H1 (cell line): ENCODE data around the gene PROCR. TPM values are rescaled to one million over a fixed set of nuclear protein-coding genes. Genes with fewer than 3 reads are reported as not detected.

Experiments used
- CTCF ChIA-PET: fragments of 300-600 bp; sonication (Branson Sonifier 250); formaldehyde crosslinking; loops from one replicate; lab custom pipeline; 2021; ENCODE audit not compliant: partially characterized antibody; lab: Charles Lee
- POLR2A ChIA-PET: fragments of 300-600 bp; sonication (Branson Sonifier 250); formaldehyde crosslinking; loops from one replicate; lab custom pipeline; 2021; ENCODE audit warnings: inconsistent platforms; ENCODE audit not compliant: partially characterized antibody; lab: Charles Lee
- DNase-seq, 2 experiments: peaks; one replicate each; pipeline versions ENCODE4 v3.0.0 to v3.0.0-alpha.2; 2010 to 2022; ENCODE audit warnings: low spot score in 2 of 2, low read depth in 1 of 2, mixed read lengths in 1 of 2
- FAIRE-seq: peaks from 2 replicates; lab custom pipeline; 2011; peaks lifted over from hg19 to GRCh38; lab: Jason Lieb, UNC
- H2AFZ ChIP-seq: 2 replicates; pipeline ENCODE4 v1.8.1; 2012; ENCODE audit warnings: low read length, inconsistent platforms
- H2AK5ac ChIP-seq: 2 replicates; pipeline ENCODE4 v1.6.1; 2013; ENCODE audit warnings: low read depth, low read length
- H2BK120ac ChIP-seq: replicated peaks from 2 replicates; pipeline ENCODE3; 2013; ENCODE audit warnings: low read depth, low read length, inconsistent platforms
- H2BK12ac ChIP-seq: 2 replicates; pipeline ENCODE4 v1.6.1; 2013; ENCODE audit warnings: low read depth, low read length
- H2BK15ac ChIP-seq: 2 replicates; pipeline ENCODE4 v1.6.1; 2013; ENCODE audit warnings: low read length
- H2BK20ac ChIP-seq: 2 replicates; pipeline ENCODE4 v1.6.1; 2013; ENCODE audit warnings: low read length
- H2BK5ac ChIP-seq: 2 replicates; pipeline ENCODE4 v1.6.1; 2013; ENCODE audit warnings: low read depth, low read length
- H3K14ac ChIP-seq: 2 replicates; pipeline ENCODE4 v1.6.1; 2013; ENCODE audit warnings: inconsistent platforms; ENCODE audit not compliant: insufficient read length
- H3K18ac ChIP-seq: 2 replicates; pipeline ENCODE4 v1.6.1; 2013; ENCODE audit warnings: low read length; ENCODE audit errors: extremely low read depth
- H3K23ac ChIP-seq: 2 replicates; pipeline ENCODE4 v1.6.1; 2013; ENCODE audit warnings: inconsistent platforms; ENCODE audit not compliant: insufficient read length
- H3K23me2 ChIP-seq: 2 replicates; pipeline ENCODE4 v1.6.1; 2013; ENCODE audit warnings: low read depth, low read length
- H3K27ac ChIP-seq: 2 replicates; pipeline ENCODE4 v1.6.1; 2011; ENCODE audit warnings: low read depth, low read length, inconsistent platforms
- H3K27me3 ChIP-seq, 4 experiments: replicated peaks in 1 of 4; 1 replicate in 1 of 4; 2 replicates in 3 of 4; pipeline versions ENCODE4 v1.6.1 to v1.8.1; 2011 to 2013; ENCODE audit warnings: low read length in 3 of 4, mild to moderate bottlenecking in 3 of 4, inconsistent platforms in 2 of 4, mixed read lengths in 2 of 4, moderate library complexity in 1 of 4; ENCODE audit not compliant: control insufficient read depth in 3 of 4, insufficient read depth in 3 of 4; ENCODE audit errors: extremely low read depth in 1 of 4
- H3K36me3 ChIP-seq, 4 experiments: 2 replicates each; pipeline versions ENCODE4 v1.6.1 to v1.8.1; 2011 to 2013; ENCODE audit warnings: mild to moderate bottlenecking in 4 of 4, low read length in 3 of 4, moderate library complexity in 2 of 4, control low read depth in 1 of 4, inconsistent platforms in 1 of 4; ENCODE audit not compliant: insufficient read depth in 4 of 4, control insufficient read depth in 2 of 4
- H3K4ac ChIP-seq: replicated peaks from 2 replicates; pipeline ENCODE3; 2013; ENCODE audit warnings: low read length, low read depth, mixed read lengths, inconsistent platforms; ENCODE audit not compliant: insufficient read length
- H3K4me1 ChIP-seq, 4 experiments: replicated peaks in 1 of 4; 1 replicate in 1 of 4; 2 replicates in 3 of 4; pipeline versions ENCODE4 v1.6.1 to v1.8.1; 2011 to 2013; ENCODE audit warnings: low read length in 3 of 4, inconsistent platforms in 2 of 4, mixed read lengths in 1 of 4; ENCODE audit not compliant: insufficient read depth in 4 of 4, control insufficient read depth in 3 of 4
- H3K4me2 ChIP-seq, 2 experiments: 2 replicates each; pipeline versions ENCODE4 v1.6.1 to v1.8.1; 2011 to 2013; ENCODE audit warnings: low read depth in 2 of 2, low read length in 2 of 2, control low read depth in 1 of 2, inconsistent platforms in 1 of 2, mild to moderate bottlenecking in 1 of 2; ENCODE audit not compliant: insufficient read depth in 1 of 2
- H3K4me3 ChIP-seq, 4 experiments: fragments of 200-600, 300-600 bp in 1 of 4; sonication (generic), shearing (Covaris generic), sonication (Bioruptor Twin) in 1 of 4; 2 replicates each; pipeline versions ENCODE4 v1.5.1 to v1.8.1; 2011 to 2016; ENCODE audit warnings: low read length in 4 of 4, low read depth in 3 of 4, control low read depth in 2 of 4, inconsistent platforms in 2 of 4, mild to moderate bottlenecking in 2 of 4, mixed read lengths in 1 of 4, moderate library complexity in 1 of 4; ENCODE audit not compliant: insufficient read depth in 2 of 4; ENCODE audit errors: extremely low read depth in 1 of 4
- H3K56ac ChIP-seq: replicated peaks from 2 replicates; pipeline ENCODE3; 2013; ENCODE audit warnings: low read depth, mild to moderate bottlenecking, mixed read lengths, low read length, inconsistent platforms; ENCODE audit not compliant: insufficient read length
- H3K79me1 ChIP-seq: 2 replicates; pipeline ENCODE4 v1.6.1; 2013; ENCODE audit warnings: low read depth, low read length, control low read depth
- H3K79me2 ChIP-seq, 2 experiments: 2 replicates each; pipeline versions ENCODE4 v1.6.1 to v1.8.1; 2012 to 2013; ENCODE audit warnings: low read length in 2 of 2, mild to moderate bottlenecking in 2 of 2, inconsistent platforms in 1 of 2; ENCODE audit not compliant: insufficient read depth in 2 of 2, control insufficient read depth in 1 of 2
- H3K9ac ChIP-seq, 4 experiments: replicated peaks in 1 of 4; 1 replicate in 1 of 4; 2 replicates in 3 of 4; pipeline versions ENCODE4 v1.6.1 to v1.8.1; 2011 to 2013; ENCODE audit warnings: low read depth in 3 of 4, low read length in 3 of 4, control low read depth in 2 of 4, mild to moderate bottlenecking in 2 of 4, moderate library complexity in 2 of 4, inconsistent platforms in 1 of 4; ENCODE audit errors: extremely low read depth in 1 of 4
- H3K9me3 ChIP-seq, 2 experiments: 2 replicates each; pipeline versions ENCODE4 v1.6.1 to v1.8.1; 2012 to 2013; ENCODE audit warnings: mild to moderate bottlenecking in 2 of 2, moderate library complexity in 2 of 2, control low read depth in 1 of 2, inconsistent platforms in 1 of 2, low read depth in 1 of 2, low read length in 1 of 2, mixed read lengths in 1 of 2; ENCODE audit not compliant: insufficient read depth in 2 of 2
- H4K20me1 ChIP-seq, 2 experiments: replicated peaks in 1 of 2; 2 replicates each; pipeline versions ENCODE3 to v1.8.1; 2011 to 2013; ENCODE audit warnings: inconsistent platforms in 2 of 2, low read length in 2 of 2, mild to moderate bottlenecking in 1 of 2; ENCODE audit not compliant: insufficient read depth in 2 of 2, control insufficient read depth in 1 of 2
- H4K5ac ChIP-seq: 2 replicates; pipeline ENCODE4 v1.6.1; 2013; ENCODE audit warnings: low read length, low read depth, mixed read lengths, inconsistent platforms; ENCODE audit not compliant: insufficient read length
- H4K8ac ChIP-seq: 2 replicates; pipeline ENCODE4 v1.8.0; 2013; ENCODE audit warnings: mild to moderate bottlenecking, moderate library complexity, low read length, inconsistent platforms; ENCODE audit not compliant: insufficient read depth; ENCODE audit errors: extremely low read depth
- H4K91ac ChIP-seq: replicated peaks from 2 replicates; pipeline ENCODE3; 2013; ENCODE audit warnings: low read length, mixed read lengths, inconsistent platforms; ENCODE audit not compliant: insufficient read length
- ASH2L ChIP-seq: fragments of 200-600, 300-600 bp; sonication (generic); IDR thresholded peaks from one replicate; pipeline ENCODE4 v1.7.1; 2017; ENCODE audit warnings: low read length
- CHD1 ChIP-seq: IDR thresholded peaks from 2 replicates; pipeline ENCODE4 v1.6.1; 2012; ENCODE audit warnings: low read depth, low read length, improper control_type of control experiment
- CHD2 ChIP-seq: IDR thresholded peaks from 2 replicates; pipeline ENCODE4 v1.6.1; 2012; ENCODE audit warnings: low read length, improper control_type of control experiment
- EP300 ChIP-seq, 2 experiments: IDR thresholded peaks; 1 replicate in 1 of 2; 2 replicates in 1 of 2; pipeline ENCODE4 v1.6.1; 2011 to 2012; ENCODE audit warnings: low read depth in 2 of 2, low read length in 2 of 2, mild to moderate bottlenecking in 2 of 2, borderline replicate concordance in 1 of 2, inconsistent platforms in 1 of 2, moderate library complexity in 1 of 2
- JUN ChIP-seq: IDR thresholded peaks from 2 replicates; pipeline ENCODE4 v1.6.1; 2011; ENCODE audit warnings: low read depth, mild to moderate bottlenecking, improper control_type of control experiment, low read length
- MAFK ChIP-seq: IDR thresholded peaks from 2 replicates; pipeline ENCODE4 v1.6.1; 2012; ENCODE audit warnings: low read depth, mild to moderate bottlenecking, improper control_type of control experiment, low read length
- POLR2A ChIP-seq, 2 experiments: IDR thresholded peaks; 1 replicate in 1 of 2; 2 replicates in 1 of 2; pipeline ENCODE4 v1.6.1; 2011; ENCODE audit warnings: low read depth in 2 of 2, low read length in 2 of 2, mild to moderate bottlenecking in 2 of 2; ENCODE audit errors: control extremely low read depth in 1 of 2
- POU5F1 ChIP-seq: IDR thresholded peaks from 2 replicates; pipeline ENCODE4 v1.6.1; 2011; ENCODE audit warnings: low read depth, mild to moderate bottlenecking, low read length, moderate library complexity
- SAP30 ChIP-seq: fragments of 300-600 bp; sonication (generic); IDR thresholded peaks from 2 replicates; pipeline ENCODE4 v1.7.1; 2012; ENCODE audit warnings: low read length, moderate library complexity, mild to moderate bottlenecking, inconsistent platforms; ENCODE audit not compliant: insufficient read depth, insufficient replicate concordance
- TAF7 ChIP-seq: optimal IDR thresholded peaks from 2 replicates; pipeline ENCODE3; 2011; ENCODE audit warnings: low read depth, mild to moderate bottlenecking, inconsistent platforms, low read length, moderate library complexity, borderline replicate concordance
- TBP ChIP-seq: IDR thresholded peaks from 2 replicates; pipeline ENCODE4 v1.6.1; 2011; ENCODE audit warnings: low read depth, low read length, improper control_type of control experiment
- TCF12 ChIP-seq: IDR thresholded peaks from 2 replicates; pipeline ENCODE4 v1.6.1; 2011; ENCODE audit warnings: low read depth, mild to moderate bottlenecking, low read length
- WGBS, 2 experiments: shearing (Covaris generic) in 1 of 2; methylation state at CpG; one replicate each; pipeline versions ENCODE4 v1.1.6 to v1.1.7; 2013 to 2015; ENCODE audit warnings: low lambda C conversion rate in 2 of 2, mixed read lengths in 2 of 2, inconsistent platforms in 1 of 2, low coverage in 1 of 2, missing lambda C conversion rate in 1 of 2; ENCODE audit not compliant: insufficient replicate concordance in 2 of 2, insufficient coverage in 1 of 2, insufficient read length in 1 of 2; ENCODE audit errors: extremely low coverage in 1 of 2, missing lambda C conversion rate in 1 of 2; 5-methylcytosine and 5-hydroxymethylcytosine counted together
- polyA plus RNA-seq, 7 experiments: library from polyadenylated mRNA; depleted of rRNA in 3 of 7; stranded (reverse) in 5 of 7; unstranded in 2 of 7; fragments of >200 nt in 5 of 7; fragments of 200-250 nt in 2 of 7; gene quantifications; 1 replicate in 5 of 7; 2 replicates in 1 of 7; 4 replicates in 1 of 7; pipeline versions ENCODE4 v1.2.1 to v1.2.3, GENCODE V29; 2011 to 2013; ENCODE audit warnings: missing spikeins in 2 of 7, mixed read lengths in 2 of 7
- total RNA-seq: library from RNA; stranded (reverse); fragmentation: NEBNext Ultra II Directional; extraction: Animal tissue kit (Norgen Biotek cat#: 25700); gene quantifications from 2 replicates; pipeline ENCODE4 v1.2.1, GENCODE V29; 2021
- TF ChIP-seq, protein P1 (sequence below): IDR thresholded peaks from 2 replicates; pipeline ENCODE4 v1.6.1; 2012; ENCODE audit warnings: inconsistent platforms

Gene PROCR
- total and polyA plus RNA-seq, 2 of the 8 experiments (the other 6 are each of a cell fraction or from before 2014, with no cell fraction given) = 21.3 to 42.9 TPM

- Histone ChIP-seq H3K27ac (no peak overlapping the region), H4K91ac (no peak overlapping the region), H3K14ac (no peak overlapping the region), H3K18ac (no peak overlapping the region), H2AFZ (no peak overlapping the region), H3K9me3 (no peaks in the 10 kb centered on the region), H3K4me1 (no peaks in the 10 kb centered on the region), H3K9ac (no peak overlapping the region), H3K56ac (no peak overlapping the region), H3K79me1 (no peaks in the 10 kb centered on the region), H3K4me3 (no peak overlapping the region), H3K36me3 (peaks cover 9 to 62% (median 31%) of the 10 kb centered on the region in 4 experiments; a peak in 7 of 8 replicates), H4K8ac (no peak overlapping the region), H2AK5ac (no peak overlapping the region), H3K79me2 (no peaks in the 10 kb centered on the region), H3K27me3 (no peaks in the 10 kb centered on the region), H3K4me2 (no peak overlapping the region), H2BK20ac (no peak overlapping the region), H3K4ac (no peak overlapping the region), H2BK120ac (no peak overlapping the region), H3K23me2 (no peaks in the 10 kb centered on the region), H2BK12ac (no peak overlapping the region), H2BK5ac (no peak overlapping the region), H4K20me1 (peaks cover 0 to 2% of the 10 kb centered on the region in 2 experiments), H4K5ac (no peak overlapping the region), H3K23ac (no peak overlapping the region), H2BK15ac (no peak overlapping the region)
- TF ChIP-seq SAP30 (no peak), MAFK (no peak), TCF12 (no peak), POLR2A (IDR thresholded peaks at IDR 0.05; ENCODE audit: control extremely low read depth in 1 of 2, low read depth in 2 of 2, low read length in 2 of 2) (no peak), POU5F1 (no peak), EP300 (IDR thresholded peaks at IDR 0.05; ENCODE audit: borderline replicate concordance in 1 of 2, low read depth in 2 of 2, low read length in 2 of 2) (no peak), TBP (no peak), CHD2 (no peak), CHD1 (no peak), JUN (no peak), TAF7 (no peak), ASH2L (no peak)
- TF ChIP-seq, protein P1, sequence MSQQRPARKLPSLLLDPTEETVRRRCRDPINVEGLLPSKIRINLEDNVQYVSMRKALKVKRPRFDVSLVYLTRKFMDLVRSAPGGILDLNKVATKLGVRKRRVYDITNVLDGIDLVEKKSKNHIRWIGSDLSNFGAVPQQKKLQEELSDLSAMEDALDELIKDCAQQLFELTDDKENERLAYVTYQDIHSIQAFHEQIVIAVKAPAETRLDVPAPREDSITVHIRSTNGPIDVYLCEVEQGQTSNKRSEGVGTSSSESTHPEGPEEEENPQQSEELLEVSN = no peak
- FAIRE-seq (no peak), DNase-seq (no peak)
- ChIA-PET POLR2A (interaction anchor here (2.2 kb wide), 1 partner anchor 17 kb away, joined by 5 read pairs; no protein-coding TSS in a partner anchor), CTCF (interaction anchor here (0.8 to 2.5 kb wide), 4 partner anchors 11 to 196 kb away, joined by 3 to 10 read pairs (median 4); no protein-coding TSS in a partner anchor)
- WGBS, 2 experiments = 84% methylated on average over 5 of the region's 5 CpGs; no CpG with 5 or more reads in 1 of the 2 experiments
Measured at GRCh38 chr20:35133735-35134134, 38.1 kb upstream of the PROCR start.
